ENCODE data around the gene PADI1.

PADI1 gene

GRCh38 chr1:17167041-17167785 lies 37.7 kb upstream of the PADI1 start:
- Histone ChIP-seq H4K20me1 (ENCODE audit: insufficient read depth, low read length) (no peaks in the 10 kb centered on the region), H3K27ac (ENCODE audit: low read length) (no peak overlapping the region), H3K9me3 (ENCODE audit: insufficient read depth, low read length, severe bottlenecking) (no peaks in the 10 kb centered on the region), H3K9ac (ENCODE audit: low read depth, low read length) (no peak overlapping the region), H3K79me2 (ENCODE audit: insufficient read depth, low read length) (no peaks in the 10 kb centered on the region), H3K36me3 (ENCODE audit: insufficient read depth, low read length) (no peaks in the 10 kb centered on the region), H3K4me1 (ENCODE audit: insufficient read depth, low read length) (no peaks in the 10 kb centered on the region), H2AFZ (ENCODE audit: low read depth, low read length) (no peak overlapping the region), H3K4me3 (ENCODE audit: low read depth in 1 of 2, low read length in 2 of 2) (no peak overlapping the region), H3K27me3 (ENCODE audit: insufficient read depth, low read length, poor library complexity) (no peaks in the 10 kb centered on the region), H3K4me2 (ENCODE audit: insufficient read depth, low read length) (no peak overlapping the region)
- TF ChIP-seq EZH2 (IDR thresholded peaks at IDR 0.05; ENCODE audit: borderline replicate concordance, low read depth, low read length, severe bottlenecking) (no peak), CTCF (IDR thresholded peaks at IDR 0.05; ENCODE audit: borderline replicate concordance, extremely low read depth, low read length, poor library complexity, severe bottlenecking) (no peak)
- ATAC-seq (ENCODE audit: insufficient read depth, low read depth) (no peak), DNase-seq (no peak)

DNA sequence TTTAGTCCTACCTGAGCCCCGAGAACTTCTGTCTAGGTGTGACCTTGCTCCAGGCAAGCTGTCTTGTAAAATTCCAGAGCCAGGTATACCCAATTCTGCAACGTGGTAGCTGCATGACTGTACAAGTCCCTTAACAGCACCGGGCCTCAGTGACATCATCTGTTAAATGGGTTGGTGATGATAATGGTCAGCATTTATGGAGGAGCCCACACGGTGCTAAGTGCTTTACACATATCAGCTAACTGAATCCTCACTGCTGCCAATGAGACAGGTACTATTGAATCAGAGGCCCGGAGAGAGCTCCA lies 37.2 kb upstream of the PADI1 start:
- Histone ChIP-seq H3K4me1 (ENCODE audit: insufficient read depth, low read length) (no peaks in the 10 kb centered on the region), H3K9me3 (ENCODE audit: insufficient read depth, low read length, severe bottlenecking) (no peaks in the 10 kb centered on the region), H3K36me3 (ENCODE audit: insufficient read depth, low read length) (no peaks in the 10 kb centered on the region), H3K27ac (ENCODE audit: low read length) (no peak overlapping the region), H3K4me2 (ENCODE audit: insufficient read depth, low read length) (no peak overlapping the region), H3K4me3 (ENCODE audit: low read depth in 1 of 2, low read length in 2 of 2) (no peak overlapping the region), H3K9ac (ENCODE audit: low read depth, low read length) (no peak overlapping the region), H3K27me3 (ENCODE audit: insufficient read depth, low read length, poor library complexity) (no peaks in the 10 kb centered on the region), H2AFZ (ENCODE audit: low read depth, low read length) (no peak overlapping the region), H3K79me2 (ENCODE audit: insufficient read depth, low read length) (no peaks in the 10 kb centered on the region), H4K20me1 (ENCODE audit: insufficient read depth, low read length) (no peaks in the 10 kb centered on the region)
- no peak for DNase-seq
- TF ChIP-seq EZH2 (IDR thresholded peaks at IDR 0.05; ENCODE audit: borderline replicate concordance, low read depth, low read length, severe bottlenecking) (no peak), CTCF (IDR thresholded peaks at IDR 0.05; ENCODE audit: borderline replicate concordance, extremely low read depth, low read length, poor library complexity, severe bottlenecking) (no peak)
- ATAC-seq (ENCODE audit: insufficient read depth, low read depth), result no peak

DNA sequence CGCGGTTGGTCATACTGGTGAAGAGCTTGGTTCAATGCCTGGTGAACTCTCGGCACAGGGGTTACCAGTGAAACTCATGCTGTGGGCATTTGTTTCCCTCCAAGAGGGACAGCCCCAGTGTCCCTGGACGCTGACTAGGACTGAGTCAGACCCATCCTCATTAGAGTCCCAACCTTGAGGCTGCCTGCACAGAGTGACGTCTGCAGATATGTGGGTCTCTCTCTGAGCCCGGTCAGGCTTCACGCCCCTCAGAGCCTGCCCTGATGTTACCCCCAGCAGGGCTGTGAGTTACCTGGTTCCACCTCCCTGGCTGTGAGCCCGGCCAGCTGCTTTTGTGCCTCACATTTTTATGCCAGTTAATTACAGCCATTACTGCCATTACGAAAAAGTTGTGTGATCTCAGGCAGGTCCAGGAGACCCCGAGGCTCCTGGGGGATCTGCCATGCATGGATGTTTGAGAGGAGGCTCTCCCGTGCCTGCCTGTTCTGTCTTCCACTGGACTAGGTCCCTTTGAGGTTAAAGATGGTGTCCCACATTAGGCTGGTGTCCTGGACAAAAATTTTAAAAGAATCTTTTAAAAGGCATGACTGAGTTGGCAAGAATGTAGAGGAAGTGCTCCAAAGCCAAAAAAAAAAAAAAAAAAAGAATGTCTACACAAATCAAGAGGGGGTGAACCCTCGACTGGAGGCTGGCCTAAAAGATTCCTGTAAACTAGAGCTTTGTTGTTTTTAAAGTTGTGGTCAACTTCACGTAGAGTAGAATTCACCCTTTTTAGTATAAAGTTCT lies 36.6 kb upstream of the PADI1 start:
- Histone ChIP-seq H3K4me3 (ENCODE audit: low read depth in 1 of 2, low read length in 2 of 2) (no peak overlapping the region), H3K9ac (ENCODE audit: low read depth, low read length) (no peak overlapping the region), H3K79me2 (ENCODE audit: insufficient read depth, low read length) (no peaks in the 10 kb centered on the region), H3K9me3 (ENCODE audit: insufficient read depth, low read length, severe bottlenecking) (no peaks in the 10 kb centered on the region), H3K36me3 (ENCODE audit: insufficient read depth, low read length) (no peaks in the 10 kb centered on the region), H2AFZ (ENCODE audit: low read depth, low read length) (no peak overlapping the region), H3K27me3 (ENCODE audit: insufficient read depth, low read length, poor library complexity) (peaks cover 5% of the 10 kb centered on the region), H3K4me2 (ENCODE audit: insufficient read depth, low read length) (no peak overlapping the region), H3K4me1 (ENCODE audit: insufficient read depth, low read length) (no peaks in the 10 kb centered on the region), H4K20me1 (ENCODE audit: insufficient read depth, low read length) (no peaks in the 10 kb centered on the region), H3K27ac (ENCODE audit: low read length) (no peak overlapping the region)
- DNase-seq (no peak), ATAC-seq (ENCODE audit: insufficient read depth, low read depth) (no peak)
- TF ChIP-seq EZH2 (IDR thresholded peaks at IDR 0.05; ENCODE audit: borderline replicate concordance, low read depth, low read length, severe bottlenecking) (no peak), CTCF (IDR thresholded peaks at IDR 0.05; ENCODE audit: borderline replicate concordance, extremely low read depth, low read length, poor library complexity, severe bottlenecking) (no peak)
